SIG-M5 treated with dmso at 0.1 percent for 504 hours (cell line): ENCODE data around the gene STAT4.
A peak's percentile ranks its signal among the peaks of the same experiment; 100 is the strongest.

Experiments used
- DNase-seq: peaks from one replicate; lab custom pipeline; 2025; ENCODE audit not compliant: unreplicated experiment; lab: John Stamatoyannopoulos, UW

The STAT4 gene

DNA sequence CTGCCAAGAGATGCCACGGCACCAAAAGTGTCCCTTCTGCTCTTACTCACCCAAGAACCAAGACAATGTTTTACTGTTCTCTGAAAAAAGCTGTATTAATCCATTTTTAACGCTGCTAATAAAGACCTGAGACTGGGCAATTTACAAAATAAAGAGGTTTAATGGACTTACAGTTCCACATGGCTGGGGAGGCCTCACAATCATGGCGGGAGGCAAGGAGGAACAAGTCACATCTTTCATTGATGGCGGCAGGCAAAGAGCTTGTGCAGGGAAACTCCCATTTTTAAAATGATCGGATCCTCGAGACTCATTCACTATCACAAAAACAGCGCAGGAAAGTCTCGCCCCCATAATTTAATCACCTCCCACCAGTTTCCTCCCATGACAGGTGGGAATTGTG is 135.0 kb downstream of the STAT4 start:
- no peak for DNase-seq

DNA sequence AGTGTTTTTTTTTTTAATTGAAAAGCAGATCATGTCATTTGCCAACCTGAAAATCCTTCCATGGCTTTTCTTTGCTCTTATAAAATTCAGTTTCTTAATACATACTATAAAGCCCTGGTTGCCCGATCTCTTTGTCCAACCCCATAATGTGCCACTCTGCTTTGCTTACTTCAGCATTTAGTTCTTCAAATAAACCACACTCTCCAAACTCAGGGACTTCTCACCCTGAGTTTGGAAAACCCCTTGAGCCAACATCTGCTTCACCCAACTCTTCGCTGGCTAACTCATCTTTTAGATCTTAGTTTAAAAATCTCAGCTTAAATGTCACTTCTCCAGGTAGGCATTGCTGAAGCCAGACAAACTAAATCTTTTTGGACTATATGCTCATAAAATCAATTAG is 135.6 kb downstream of the STAT4 start:
- no peak for DNase-seq

DNA sequence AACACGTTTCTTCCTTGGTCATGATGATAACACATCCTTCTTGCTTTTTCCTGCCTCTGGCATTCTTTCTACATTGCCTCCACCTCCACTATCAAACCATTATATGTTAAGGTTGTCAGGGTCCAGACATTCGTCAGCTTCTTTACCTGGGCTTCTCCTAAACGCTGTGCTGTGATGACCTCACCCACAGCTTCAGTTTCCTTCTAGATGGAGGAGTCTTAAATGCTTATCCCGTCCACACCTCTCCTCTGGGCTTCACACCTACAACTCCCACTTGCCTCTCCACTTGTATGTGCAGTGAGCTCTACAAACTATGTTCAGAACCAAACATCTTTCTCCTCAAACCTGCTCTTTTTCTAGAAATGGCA is 136.2 kb downstream of the STAT4 start:
- DNase-seq: no peak

DNA sequence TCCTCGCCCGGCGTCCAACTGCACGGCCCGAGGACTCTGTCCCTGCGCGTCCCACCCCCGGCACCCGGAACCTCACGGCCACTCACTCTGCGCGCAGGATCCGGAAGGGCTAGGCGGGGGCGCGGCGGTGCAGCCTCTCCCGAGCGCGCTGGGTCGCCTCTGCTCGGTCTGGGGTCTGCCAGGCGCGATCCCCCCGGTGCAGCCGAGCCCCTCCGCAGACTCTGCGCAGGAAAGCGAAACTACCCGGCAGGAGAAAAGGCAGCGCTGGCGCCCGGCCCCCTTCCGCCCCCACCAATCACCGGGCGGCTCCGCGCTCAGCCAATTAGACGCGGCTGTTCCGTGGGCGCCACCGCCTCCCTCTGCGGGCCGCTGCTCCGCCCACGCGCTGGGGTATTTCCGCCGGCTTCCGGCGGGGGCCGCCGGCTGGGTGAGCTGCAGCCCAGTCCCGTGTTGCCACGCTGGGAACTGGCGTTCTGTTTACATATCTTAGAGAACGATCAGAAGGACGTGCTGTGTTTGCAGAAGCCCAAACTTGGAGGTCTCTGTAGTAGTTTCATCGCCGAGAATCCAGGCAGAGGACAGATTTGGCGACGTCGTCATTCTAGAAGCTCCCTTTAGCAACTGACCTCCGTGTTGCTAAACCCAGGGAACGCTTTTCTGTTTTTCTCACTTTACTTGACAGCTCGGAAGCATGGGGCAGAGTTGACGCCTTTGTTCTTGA is 136.7 kb downstream of the STAT4 start, which contains the start of gene STAT1:
Gene STAT1, minus strand, starts transcription at position 240 of the 721 bp plus-strand sequence. CDS start 4,168 bp downstream, outside the sequence.
- peak; percentile 91 for DNase-seq

DNA sequence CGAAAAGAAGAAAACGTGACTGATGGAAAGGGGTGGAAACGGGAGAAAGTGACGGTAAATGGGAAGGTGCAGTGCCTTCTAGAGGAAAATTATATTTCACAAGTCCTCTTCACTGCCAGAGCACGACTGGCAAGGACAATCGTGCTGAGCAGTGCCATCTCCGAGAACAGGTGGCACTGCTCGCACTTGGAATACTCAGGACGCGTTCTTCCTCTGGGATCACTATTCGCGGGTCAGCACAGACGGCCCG is 137.2 kb downstream of the STAT4 start:
- no peak for DNase-seq

DNA sequence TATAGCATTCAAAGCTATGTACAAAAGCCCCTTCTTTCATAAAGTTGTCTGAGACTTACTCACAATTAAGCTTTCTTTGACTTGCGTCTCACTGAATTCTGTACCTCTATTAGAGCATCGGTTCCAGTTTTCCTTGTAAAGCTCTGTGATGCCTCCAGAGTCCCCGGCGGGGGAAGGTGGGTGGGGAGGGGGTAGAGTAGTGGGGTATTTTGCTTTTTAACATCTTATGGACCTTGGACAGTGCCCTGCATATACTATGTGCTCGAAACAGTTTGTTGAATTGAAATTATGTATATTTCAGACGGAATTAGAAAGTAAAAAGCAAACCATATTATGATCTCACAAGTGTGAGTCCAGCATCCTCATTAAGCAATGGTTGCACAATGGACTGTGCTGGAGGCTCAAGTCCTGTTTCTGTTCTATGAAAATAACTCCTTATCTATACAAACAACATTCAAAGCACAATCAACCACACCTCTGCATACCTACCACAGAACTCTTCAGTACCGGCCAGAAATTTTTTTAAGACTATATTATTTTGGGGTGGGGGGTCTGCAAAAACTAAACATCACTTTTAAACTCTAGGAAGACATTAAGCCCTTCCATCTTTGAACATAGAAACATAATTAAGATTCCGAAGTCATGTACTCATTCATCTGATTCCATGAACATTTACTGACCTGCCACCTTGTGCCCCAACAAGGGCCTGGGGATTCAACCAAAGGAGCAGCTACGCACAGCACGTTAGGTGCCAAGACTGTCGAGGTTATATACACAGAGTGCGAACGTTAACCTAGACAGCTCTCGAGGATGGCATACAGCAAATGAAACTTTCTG is 137.7 kb downstream of the STAT4 start:
- peak; percentile 62 for DNase-seq

DNA sequence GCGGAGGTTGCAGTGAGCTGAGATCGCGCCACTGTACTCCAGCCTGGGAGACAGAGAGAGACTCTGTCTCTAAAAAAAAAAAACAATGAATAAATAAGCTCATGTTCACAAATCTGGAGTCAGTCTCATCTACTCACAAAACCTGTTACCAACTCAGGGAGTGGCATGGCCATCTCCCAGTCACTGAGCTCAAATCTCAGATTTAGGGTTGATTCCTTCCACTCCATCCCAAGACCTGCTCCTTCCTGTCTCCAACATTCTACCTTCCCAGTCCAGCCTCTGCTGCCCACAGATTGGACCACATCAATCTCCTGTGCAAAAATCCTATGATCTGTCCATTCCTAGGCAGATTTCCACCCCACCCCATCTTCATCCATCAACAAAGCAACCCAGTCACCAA is 138.4 kb downstream of the STAT4 start:
- DNase-seq: no peak

DNA sequence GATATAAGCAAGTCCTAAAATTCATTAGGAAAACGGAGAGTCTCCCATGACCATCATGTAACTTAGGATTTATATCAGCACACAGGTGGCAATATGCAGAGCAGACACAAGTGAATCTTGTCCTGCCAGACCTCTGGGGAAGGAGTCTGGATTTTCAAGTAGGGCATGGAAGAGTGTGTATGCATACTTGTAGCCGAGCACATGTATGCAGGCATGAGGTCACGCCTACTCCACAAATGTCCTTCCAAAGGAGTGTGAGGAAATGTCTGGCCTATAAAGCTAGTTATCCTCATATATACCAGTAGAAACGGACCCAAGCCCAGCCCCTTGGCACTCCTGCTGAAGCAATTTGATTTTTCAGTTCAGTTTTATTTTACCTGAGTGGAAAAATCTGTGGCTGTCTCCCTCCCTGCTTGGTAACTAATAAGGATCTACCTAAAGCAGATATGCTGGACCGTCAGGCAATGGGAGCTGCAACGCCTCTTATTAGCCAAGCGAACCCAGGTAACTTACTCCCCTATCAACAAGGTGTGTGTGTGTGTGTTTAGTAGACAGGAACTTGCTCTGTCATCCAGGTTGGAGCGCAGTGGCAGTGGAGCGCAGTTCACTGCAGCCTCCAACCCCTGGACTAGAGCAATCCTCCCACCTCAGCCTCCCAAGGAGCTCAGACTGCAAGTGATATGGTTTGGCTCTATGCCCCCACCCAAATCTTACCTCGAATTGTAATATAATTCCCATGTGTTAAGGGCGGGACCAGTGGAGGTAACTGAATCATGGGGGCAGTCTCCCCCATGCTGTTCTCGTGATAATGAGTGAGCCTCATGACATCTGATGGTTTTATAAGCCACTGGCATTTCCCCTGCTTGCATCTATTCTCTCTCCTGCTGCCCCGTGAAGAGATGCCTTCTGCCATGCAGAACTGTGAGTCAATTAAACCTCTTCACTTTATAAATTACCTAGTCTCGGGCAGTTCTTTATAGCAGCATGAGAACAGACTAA is 139.6 kb downstream of the STAT4 start:
- no peak for DNase-seq

DNA sequence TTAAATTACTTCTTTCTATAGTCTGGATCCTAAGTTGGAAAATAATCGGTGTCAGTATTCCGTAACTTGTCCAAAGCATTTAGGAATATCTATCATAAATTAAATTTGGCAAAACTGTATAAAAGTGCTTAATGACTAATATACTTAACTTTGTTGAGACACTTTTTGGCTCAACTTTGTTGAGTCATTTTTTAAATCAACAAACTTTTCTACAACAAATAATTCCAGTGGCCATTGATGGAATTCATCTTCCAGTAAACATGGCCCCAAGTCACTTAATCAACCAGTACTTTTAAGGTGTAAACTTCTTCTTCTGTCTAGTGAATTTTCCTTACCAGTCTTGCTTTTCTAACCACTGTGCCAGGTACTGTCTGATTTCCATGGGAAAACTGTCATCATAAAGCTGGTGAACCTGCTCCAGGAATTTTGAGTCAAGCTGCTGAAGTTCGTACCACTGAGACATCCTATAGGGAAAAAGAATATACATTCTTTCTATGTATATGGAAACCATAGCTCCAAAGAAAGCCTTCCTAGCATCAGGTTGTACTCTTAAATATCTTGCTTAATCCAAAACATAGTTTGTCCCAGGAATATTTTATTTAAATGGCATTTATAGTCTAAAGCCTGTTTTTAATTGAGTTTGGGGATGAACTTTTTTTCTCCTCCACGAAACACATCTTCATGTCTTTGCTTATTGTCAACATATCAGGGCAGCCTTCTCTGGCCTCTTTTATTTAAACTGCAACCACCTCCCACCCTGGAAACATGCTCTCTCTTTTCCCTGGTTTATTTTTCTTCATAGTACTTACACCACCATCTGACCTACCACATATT is 141.0 kb downstream of the STAT4 start:
- DNase-seq: no peak

DNA sequence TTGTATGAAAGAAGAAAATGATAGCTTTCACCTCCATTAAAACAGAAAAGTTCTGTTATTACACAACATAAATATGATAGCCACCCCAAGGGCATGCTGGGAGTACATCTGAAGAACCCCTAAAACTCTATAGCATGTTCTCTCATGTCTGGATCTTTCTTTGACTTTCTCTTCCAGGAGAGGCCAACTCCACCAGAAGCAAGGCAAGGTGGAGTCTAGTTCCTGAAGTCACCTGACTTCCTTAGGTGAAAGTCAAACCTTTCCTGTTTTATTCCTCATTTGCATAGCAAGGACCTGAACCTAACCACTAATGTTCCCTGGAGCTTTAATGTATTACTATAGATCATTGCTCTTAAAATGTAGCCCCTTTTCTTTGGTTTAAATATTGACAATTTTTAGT is 142.5 kb downstream of the STAT4 start:
- no peak for DNase-seq

DNA sequence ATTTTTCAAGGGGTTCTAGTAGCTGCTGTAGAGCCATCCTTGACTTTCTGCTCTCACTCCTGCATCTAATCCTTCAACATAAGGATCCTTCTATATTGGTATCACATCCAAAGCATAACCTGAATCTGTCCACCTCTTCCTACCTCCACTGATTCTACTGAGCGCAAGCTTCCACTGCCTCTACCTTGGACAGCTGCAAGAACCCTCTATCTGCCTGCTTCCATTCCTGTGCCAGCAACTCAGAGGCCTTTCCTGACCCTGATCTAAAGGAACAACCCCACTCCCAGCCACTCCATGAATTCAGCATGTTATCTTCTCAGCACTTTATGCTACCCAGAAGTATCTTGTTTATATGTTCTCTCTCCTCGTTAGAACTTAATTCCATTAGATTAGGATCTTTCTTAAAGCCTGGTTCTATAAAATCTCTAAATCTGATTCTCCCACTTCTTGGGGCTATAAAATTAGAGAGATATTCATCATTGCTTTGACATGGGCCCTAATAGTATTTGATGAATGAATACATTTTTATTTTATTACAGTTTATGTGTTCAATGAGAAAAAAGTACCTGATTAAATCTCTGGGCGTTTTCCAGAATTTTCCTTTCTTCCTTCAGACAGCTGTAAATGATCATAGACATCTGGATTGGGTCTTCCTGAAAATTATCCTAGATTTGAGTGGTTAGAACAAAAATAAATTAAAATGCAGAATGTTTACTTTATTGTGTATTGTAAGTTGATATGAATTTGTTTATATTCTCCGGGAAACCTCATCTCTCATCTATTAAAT is 143.6 kb downstream of the STAT4 start:
- DNase-seq: no peak

DNA sequence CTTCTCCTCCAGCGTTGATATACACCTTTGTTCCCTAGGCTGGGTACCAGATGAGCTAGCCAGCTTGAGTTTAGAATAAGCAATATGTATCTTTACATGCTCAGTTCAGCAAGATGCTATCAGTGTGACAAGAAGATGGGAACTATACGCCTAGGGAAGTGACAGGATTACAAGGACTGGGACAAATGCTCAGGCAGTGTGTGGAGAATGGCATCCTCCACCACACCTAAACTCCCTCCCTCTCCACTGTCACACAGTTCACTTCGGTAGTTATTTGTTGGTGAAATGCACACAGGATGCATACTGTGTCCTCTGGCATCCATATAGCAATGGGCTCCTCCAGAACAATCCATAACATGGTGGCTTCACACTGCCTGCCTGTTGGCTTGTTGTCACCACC is 144.5 kb downstream of the STAT4 start:
- DNase-seq: no peak

DNA sequence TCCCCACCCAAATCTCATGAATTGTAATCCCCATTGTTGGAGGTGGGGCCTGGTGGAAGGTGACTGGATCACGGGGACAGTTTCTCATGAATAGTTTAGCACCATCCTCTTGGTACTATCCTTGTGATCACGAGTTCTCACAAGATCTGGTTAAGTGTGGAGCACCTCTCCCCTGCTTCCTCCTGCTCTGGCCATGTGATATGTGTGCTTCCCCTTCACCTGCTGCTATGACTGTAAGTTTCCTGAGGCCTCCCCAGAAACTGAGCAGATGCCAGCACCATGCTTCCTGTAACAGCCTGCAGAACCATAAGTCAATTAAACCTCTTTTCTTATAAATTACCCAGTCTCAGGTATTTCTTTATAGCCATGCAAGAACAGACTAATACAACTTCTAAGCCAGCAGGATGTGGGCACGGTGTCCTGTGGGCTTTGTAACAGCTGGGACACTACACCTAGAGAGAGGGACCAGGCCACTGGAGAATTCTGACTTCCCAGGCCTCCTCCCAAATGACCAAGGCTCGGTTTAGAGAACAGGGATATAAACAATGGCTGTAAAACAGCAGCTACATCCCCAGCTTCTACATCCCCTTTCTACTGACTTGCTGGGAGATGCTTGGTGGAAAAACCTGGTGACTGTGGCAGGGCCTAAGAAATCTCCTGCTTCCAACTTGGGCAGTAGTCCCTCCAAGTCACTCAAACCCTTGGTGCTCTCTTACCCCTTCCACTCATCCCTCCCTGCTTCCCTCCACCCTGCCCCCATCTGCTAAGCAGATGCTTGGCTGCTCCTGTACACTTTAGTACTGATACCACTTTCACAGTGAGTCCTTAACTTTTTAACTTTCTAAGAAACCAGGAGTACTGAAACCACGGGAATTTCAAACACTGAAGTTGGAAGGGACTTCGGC is 147.1 kb downstream of the STAT4 start:
- no peak for DNase-seq

DNA sequence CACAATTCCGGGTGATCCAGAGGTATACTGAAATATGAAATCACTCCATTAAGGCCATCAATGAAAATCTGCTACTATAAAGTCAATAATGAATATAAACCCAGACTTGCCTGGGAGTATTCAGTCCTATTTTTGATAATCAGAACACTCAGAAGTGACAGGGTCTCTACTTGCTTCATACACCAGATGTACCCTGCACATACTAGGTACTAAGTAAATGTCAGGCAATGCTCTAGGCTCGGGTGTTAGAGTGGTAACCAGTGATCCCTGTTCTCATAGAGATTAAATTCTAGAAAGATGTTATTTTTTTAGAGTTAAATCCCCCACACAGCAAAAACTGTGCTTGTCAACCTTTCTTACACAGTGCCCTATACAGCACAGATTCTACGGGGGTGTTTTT is 149.2 kb downstream of the STAT4 start:
- DNase-seq: no peak

DNA sequence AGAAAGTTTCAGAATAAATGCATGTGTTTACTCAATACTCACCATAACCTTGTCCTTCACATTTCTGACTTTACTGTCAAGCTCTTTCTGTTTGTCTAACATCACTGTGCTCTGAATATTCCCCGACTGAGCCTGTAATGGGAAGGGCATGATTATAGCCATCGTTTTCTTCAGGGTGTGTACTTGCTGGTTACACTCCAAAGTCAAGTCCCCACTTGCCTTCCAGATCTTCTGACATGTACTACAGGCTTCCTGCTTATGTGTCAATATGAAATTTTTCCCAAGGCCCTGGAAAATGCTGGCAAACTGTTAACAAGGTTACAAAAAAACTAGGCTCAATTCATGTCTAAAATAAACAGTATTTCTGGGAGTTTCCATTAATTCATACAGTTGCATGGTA is 149.8 kb downstream of the STAT4 start:
- no peak for DNase-seq

DNA sequence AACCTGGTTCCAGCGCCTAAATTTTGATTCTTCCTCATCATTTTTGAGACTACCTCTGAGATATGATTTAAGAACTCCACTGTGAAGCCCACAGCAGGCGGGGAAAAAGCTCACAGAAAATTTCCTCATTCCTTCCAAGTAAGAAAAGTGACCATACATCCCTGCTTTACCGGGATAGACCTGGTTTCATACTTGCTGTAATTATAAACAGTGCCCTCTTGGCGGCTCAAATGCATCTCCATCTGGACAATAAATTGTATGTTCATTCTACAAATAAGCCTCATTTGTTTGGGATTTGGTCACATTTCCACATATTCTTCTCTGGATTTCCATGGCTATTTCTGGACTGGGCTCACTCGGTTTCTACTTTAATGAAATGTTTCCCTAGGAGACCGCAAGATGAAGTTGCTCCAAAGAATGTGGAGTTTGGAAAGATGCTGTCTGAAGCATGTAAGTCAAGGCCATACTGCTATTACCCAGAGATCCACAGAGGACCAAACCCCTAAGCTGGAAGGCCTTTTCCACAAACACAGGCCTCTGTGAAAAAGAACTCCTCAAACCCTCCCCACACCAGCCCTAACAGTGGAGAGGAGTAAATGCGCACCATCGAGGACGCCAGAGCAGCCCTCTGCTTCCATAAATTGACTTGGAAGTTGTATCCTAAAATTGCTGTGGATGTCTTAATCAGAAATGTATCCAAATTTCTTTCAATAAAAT is 150.7 kb downstream of the STAT4 start:
- DNase-seq: no peak

DNA sequence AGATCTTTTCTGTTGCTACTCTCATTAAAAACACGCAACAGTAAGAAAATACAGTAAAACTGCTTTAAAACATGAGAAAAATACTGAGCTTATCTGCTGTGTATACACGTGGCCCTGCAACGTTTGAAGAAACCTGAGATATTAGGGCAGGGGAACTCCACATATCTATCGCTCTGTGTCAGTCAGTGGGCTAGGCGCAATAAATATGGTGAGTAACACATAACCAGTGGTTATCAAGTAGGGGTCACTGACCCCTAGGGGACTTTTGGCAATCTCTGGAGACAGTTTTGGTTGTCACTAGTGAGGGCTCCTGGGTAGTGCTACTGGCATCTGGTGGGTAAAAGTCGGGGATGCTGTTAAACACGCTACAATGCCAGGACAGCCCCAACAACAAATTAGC is 151.7 kb downstream of the STAT4 start:
- DNase-seq: no peak

DNA sequence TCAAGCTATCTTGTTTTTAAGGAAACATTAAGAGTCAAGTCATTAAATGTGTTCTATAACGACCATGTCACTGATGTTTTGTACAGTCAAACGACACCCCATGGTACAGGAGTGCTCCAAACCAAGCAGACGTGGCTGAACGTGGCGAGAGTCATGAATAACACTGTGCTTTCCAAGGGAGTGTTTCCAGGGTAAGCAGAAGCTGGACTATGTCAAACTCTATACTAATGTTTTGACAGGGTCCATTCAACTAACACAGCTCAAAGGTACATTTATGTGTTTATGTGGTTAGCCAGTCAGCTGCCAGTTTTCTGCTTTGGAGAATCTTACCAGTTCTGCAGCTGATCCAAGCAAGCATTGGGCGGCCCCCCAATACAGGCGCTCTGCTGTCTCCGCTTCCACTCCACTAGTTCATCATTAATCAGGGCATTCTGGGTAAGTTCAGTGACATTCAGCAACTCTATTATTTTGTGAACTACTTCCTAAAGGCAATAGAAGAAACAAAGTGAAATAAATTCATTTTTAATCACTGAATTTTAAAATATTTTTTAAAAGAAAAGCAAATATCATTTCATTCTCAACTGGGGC is 153.2 kb downstream of the STAT4 start:
- no peak for DNase-seq
